ENCODE measurements around the gene U2AF1L4.
"Not testable (repeated sequence)": the region's sequence is repeated elsewhere in the genome, so short reads cannot be mapped to it uniquely, and the experiment has no call there.

U2AF1L4 gene

DNA sequence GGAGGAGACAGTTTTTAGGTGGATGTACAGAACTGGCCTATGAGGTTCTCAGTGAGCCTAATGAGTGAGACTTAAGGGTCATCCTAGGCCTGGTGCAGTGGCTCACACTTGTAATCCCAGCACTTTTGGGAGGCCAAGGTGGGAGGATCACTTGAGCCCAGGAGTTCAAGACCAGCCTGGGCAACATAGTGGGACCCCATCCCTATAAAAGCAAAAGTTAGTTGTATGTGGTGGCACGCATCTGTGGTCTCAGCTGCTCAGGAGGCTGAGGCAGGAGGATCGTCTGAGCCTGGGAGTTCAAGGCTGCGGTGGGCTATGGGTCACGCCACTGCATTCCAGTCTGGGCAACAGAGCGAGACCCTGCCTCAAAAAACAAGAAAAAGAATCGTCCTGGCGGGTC, 21.1 kb downstream of the U2AF1L4 start:
- not testable (repeated sequence) for H3K4me3 ChIP-seq (ENCODE audit: low read depth, low read length); H3K27ac ChIP-seq (ENCODE audit: extremely low read depth, low read depth, low read length); H3K9me3 ChIP-seq (ENCODE audit: control insufficient read depth, insufficient read depth, low read depth, low read length); H3K4me1 ChIP-seq (ENCODE audit: control insufficient read depth, insufficient read depth, low read length)
- H3K36me3 ChIP-seq (ENCODE audit: control insufficient read depth in 2 of 2, insufficient read depth in 1 of 2, low read length in 2 of 2) = peaks cover 97 to 98% of the 10 kb centered on the region in 2 experiments
- ChIA-PET CTCF (interaction anchor here (0.7 to 0.9 kb wide), 2 partner anchors 13 to 32 kb away, joined by 3 read pairs; no protein-coding TSS in a partner anchor), POLR2A (interaction anchor here (1.4 to 13.6 kb wide), 3 partner anchors 13 to 24 kb away, joined by 6 to 204 read pairs (median 9); partner anchors contain the start of genes LIN37, PSENEN and U2AF1L4)
- TF ChIP-seq ZNF121 (tag by site-specific recombination; IDR thresholded peaks at IDR 0.05) = peak; percentile 91

DNA sequence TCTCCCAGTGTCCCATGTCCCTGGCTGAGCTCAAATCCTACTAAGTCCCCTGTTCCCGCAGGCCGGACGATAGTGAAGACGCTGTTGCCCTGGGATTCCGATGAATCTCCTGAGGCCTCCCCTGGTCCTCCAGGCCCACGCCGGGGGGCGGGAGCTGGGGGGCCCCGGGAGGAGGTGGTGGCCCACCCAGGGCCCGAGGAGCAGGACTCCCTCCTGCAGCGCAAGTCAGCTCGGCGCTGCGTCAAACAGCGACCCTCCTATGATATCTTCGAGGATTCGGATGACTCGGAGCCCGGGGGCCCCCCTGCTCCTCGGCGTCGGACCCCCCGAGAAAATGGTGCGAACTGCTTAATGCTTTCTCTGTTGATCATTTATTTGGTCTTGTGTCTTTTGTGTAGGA, 21.5 kb downstream of the U2AF1L4 start:
- Histone ChIP-seq H3K9me3 (ENCODE audit: control insufficient read depth, insufficient read depth, low read depth, low read length) (no peaks in the 10 kb centered on the region), H3K4me1 (ENCODE audit: control insufficient read depth, insufficient read depth, low read length) (peaks cover 9% of the 10 kb centered on the region), H3K36me3 (ENCODE audit: control insufficient read depth in 2 of 2, insufficient read depth in 1 of 2, low read length in 2 of 2) (peaks cover 92 to 93% of the 10 kb centered on the region in 2 experiments), H3K27ac (ENCODE audit: extremely low read depth, low read depth, low read length) (no peak overlapping the region), H3K4me3 (ENCODE audit: low read depth, low read length) (no peak overlapping the region)
- TF ChIP-seq GLIS2 (tag by site-specific recombination; IDR thresholded peaks at IDR 0.05) (peak; percentile 64), MZF1 (tag by site-specific recombination; IDR thresholded peaks at IDR 0.05; ENCODE audit: borderline replicate concordance) (no peak)
- POLR2A ChIA-PET = interaction anchor here (1.0 to 13.6 kb wide), 3 partner anchors 14 to 79 kb away, joined by 3 to 204 read pairs (median 9); partner anchors contain the start of genes PSENEN and U2AF1L4
- CTCF ChIA-PET = interaction anchor here (0.6 kb wide), 1 partner anchor 17 kb away, joined by 3 read pairs; no protein-coding TSS in a partner anchor

DNA sequence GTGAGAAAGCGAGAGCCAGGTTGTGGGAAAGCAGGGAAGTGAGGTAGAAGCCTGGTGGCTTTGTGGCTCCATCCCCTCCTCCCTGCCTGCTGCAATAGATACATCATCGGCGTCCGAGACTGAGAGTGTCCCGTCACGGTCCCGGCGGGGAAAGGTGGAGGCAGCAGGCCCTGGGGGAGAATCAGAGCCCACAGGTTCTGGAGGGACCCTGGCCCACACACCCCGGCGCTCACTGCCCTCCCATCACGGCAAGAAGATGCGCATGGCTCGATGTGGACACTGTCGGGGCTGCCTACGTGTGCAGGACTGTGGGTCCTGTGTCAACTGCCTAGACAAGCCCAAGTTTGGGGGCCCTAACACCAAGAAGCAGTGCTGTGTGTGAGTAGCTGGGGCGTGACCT, 22.3 kb downstream of the U2AF1L4 start:
- CTCF ChIA-PET = interaction anchor here (0.9 kb wide), 1 partner anchor 15 kb away, joined by 3 read pairs; no protein-coding TSS in a partner anchor
- no peak overlapping the region for H3K4me3 ChIP-seq (ENCODE audit: low read depth, low read length)
- H3K36me3 ChIP-seq (ENCODE audit: control insufficient read depth in 2 of 2, insufficient read depth in 1 of 2, low read length in 2 of 2) = peaks cover 84 to 85% of the 10 kb centered on the region in 2 experiments
- POLR2A ChIA-PET = interaction anchor here (1.0 to 13.6 kb wide), 3 partner anchors 15 to 78 kb away, joined by 3 to 204 read pairs (median 9); partner anchors contain the start of genes PSENEN and U2AF1L4
- H3K4me1 ChIP-seq (ENCODE audit: control insufficient read depth, insufficient read depth, low read length) = peaks cover 9% of the 10 kb centered on the region
- no peaks in the 10 kb centered on the region for H3K9me3 ChIP-seq (ENCODE audit: control insufficient read depth, insufficient read depth, low read depth, low read length)
- TF ChIP-seq ZNF394 (tag by site-specific recombination; IDR thresholded peaks at IDR 0.05; ENCODE audit: borderline replicate concordance) (peak; percentile 29; the same call in 1 of the 2 replicates), ZNF501 (tag by site-specific recombination; IDR thresholded peaks at IDR 0.05) (no peak)
- H3K27ac ChIP-seq (ENCODE audit: extremely low read depth, low read depth, low read length) = no peak overlapping the region

DNA sequence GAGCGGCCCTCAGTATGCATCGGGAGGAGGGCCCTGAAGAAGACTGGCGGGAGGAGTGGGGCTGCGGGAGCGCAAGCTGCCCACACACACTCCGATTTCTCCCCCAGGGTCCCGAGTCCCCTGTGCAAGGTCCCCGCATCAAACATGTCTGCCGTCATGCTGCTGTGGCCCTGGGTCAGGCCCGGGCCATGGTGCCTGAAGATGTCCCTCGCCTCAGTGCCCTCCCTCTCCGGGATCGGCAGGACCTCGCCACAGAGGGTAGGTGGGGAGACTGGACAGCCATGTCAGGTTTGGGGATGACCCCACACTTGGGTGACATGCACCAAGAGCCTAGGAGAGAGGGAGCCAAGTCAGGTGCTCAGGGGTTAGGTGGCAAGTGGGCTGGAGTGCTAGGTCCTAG, 22.8 kb downstream of the U2AF1L4 start:
- Histone ChIP-seq H3K27ac (ENCODE audit: extremely low read depth, low read depth, low read length) (no peak overlapping the region), H3K4me1 (ENCODE audit: control insufficient read depth, insufficient read depth, low read length) (peaks cover 9% of the 10 kb centered on the region), H3K36me3 (ENCODE audit: control insufficient read depth in 2 of 2, insufficient read depth in 1 of 2, low read length in 2 of 2) (peaks cover 80 to 81% of the 10 kb centered on the region in 2 experiments), H3K4me3 (ENCODE audit: low read depth, low read length) (no peak overlapping the region), H3K9me3 (ENCODE audit: control insufficient read depth, insufficient read depth, low read depth, low read length) (no peaks in the 10 kb centered on the region)
- CTCF ChIA-PET = interaction anchor here (0.9 kb wide), 1 partner anchor 15 kb away, joined by 3 read pairs; no protein-coding TSS in a partner anchor
- POLR2A ChIA-PET = interaction anchor here (0.7 to 13.6 kb wide), 3 partner anchors 15 to 1045 kb away, joined by 3 to 204 read pairs (median 4); partner anchors contain the start of gene ZNF302
- TF ChIP-seq, protein P1, sequence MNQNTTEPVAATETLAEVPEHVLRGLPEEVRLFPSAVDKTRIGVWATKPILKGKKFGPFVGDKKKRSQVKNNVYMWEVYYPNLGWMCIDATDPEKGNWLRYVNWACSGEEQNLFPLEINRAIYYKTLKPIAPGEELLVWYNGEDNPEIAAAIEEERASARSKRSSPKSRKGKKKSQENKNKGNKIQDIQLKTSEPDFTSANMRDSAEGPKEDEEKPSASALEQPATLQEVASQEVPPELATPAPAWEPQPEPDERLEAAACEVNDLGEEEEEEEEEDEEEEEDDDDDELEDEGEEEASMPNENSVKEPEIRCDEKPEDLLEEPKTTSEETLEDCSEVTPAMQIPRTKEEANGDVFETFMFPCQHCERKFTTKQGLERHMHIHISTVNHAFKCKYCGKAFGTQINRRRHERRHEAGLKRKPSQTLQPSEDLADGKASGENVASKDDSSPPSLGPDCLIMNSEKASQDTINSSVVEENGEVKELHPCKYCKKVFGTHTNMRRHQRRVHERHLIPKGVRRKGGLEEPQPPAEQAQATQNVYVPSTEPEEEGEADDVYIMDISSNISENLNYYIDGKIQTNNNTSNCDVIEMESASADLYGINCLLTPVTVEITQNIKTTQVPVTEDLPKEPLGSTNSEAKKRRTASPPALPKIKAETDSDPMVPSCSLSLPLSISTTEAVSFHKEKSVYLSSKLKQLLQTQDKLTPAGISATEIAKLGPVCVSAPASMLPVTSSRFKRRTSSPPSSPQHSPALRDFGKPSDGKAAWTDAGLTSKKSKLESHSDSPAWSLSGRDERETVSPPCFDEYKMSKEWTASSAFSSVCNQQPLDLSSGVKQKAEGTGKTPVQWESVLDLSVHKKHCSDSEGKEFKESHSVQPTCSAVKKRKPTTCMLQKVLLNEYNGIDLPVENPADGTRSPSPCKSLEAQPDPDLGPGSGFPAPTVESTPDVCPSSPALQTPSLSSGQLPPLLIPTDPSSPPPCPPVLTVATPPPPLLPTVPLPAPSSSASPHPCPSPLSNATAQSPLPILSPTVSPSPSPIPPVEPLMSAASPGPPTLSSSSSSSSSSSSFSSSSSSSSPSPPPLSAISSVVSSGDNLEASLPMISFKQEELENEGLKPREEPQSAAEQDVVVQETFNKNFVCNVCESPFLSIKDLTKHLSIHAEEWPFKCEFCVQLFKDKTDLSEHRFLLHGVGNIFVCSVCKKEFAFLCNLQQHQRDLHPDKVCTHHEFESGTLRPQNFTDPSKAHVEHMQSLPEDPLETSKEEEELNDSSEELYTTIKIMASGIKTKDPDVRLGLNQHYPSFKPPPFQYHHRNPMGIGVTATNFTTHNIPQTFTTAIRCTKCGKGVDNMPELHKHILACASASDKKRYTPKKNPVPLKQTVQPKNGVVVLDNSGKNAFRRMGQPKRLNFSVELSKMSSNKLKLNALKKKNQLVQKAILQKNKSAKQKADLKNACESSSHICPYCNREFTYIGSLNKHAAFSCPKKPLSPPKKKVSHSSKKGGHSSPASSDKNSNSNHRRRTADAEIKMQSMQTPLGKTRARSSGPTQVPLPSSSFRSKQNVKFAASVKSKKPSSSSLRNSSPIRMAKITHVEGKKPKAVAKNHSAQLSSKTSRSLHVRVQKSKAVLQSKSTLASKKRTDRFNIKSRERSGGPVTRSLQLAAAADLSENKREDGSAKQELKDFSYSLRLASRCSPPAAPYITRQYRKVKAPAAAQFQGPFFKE (tag by site-specific recombination; IDR thresholded peaks at IDR 0.05; ENCODE audit: borderline replicate concordance) = no peak
- no peak for TF ChIP-seq SALL2 (tag by site-specific recombination; IDR thresholded peaks at IDR 0.05; ENCODE audit: borderline replicate concordance)
- TF ChIP-seq, protein P2, sequence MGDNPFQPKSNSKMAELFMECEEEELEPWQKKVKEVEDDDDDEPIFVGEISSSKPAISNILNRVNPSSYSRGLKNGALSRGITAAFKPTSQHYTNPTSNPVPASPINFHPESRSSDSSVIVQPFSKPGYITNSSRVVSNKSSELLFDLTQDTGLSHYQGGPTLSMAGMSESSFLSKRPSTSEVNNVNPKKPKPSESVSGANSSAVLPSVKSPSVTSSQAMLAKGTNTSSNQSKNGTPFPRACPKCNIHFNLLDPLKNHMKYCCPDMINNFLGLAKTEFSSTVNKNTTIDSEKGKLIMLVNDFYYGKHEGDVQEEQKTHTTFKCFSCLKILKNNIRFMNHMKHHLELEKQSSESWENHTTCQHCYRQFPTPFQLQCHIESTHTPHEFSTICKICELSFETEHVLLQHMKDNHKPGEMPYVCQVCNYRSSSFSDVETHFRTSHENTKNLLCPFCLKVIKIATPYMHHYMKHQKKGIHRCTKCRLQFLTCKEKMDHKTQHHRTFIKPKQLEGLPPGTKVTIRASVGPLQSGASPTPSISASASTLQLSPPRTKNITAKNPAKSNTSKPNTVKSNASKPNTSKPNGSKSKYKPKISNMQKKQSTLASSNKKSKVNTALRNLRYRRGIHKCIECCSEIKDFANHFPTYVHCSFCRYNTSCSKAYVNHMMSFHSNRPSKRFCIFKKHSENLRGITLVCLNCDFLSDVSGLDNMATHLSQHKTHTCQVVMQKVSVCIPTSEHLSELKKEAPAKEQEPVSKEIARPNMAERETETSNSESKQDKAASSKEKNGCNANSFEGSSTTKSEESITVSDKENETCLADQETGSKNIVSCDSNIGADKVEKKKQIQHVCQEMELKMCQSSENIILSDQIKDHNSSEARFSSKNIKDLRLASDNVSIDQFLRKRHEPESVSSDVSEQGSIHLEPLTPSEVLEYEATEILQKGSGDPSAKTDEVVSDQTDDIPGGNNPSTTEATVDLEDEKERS (tag by site-specific recombination; IDR thresholded peaks at IDR 0.05) = no peak
- no peak for TF ChIP-seq ZBTB21 (tag by site-specific recombination; IDR thresholded peaks at IDR 0.05)
- TF ChIP-seq, protein P3, sequence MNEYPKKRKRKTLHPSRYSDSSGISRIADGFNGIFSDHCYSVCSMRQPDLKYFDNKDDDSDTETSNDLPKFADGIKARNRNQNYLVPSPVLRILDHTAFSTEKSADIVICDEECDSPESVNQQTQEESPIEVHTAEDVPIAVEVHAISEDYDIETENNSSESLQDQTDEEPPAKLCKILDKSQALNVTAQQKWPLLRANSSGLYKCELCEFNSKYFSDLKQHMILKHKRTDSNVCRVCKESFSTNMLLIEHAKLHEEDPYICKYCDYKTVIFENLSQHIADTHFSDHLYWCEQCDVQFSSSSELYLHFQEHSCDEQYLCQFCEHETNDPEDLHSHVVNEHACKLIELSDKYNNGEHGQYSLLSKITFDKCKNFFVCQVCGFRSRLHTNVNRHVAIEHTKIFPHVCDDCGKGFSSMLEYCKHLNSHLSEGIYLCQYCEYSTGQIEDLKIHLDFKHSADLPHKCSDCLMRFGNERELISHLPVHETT (tag by site-specific recombination; IDR thresholded peaks at IDR 0.05) = no peak
- TF ChIP-seq, protein P4, sequence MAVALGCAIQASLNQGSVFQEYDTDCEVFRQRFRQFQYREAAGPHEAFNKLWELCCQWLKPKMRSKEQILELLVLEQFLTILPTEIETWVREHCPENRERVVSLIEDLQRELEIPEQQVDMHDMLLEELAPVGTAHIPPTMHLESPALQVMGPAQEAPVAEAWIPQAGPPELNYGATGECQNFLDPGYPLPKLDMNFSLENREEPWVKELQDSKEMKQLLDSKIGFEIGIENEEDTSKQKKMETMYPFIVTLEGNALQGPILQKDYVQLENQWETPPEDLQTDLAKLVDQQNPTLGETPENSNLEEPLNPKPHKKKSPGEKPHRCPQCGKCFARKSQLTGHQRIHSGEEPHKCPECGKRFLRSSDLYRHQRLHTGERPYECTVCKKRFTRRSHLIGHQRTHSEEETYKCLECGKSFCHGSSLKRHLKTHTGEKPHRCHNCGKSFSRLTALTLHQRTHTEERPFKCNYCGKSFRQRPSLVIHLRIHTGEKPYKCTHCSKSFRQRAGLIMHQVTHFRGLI (tag by site-specific recombination; IDR thresholded peaks at IDR 0.05) = no peak
- TF ChIP-seq ZNF157 (tag by site-specific recombination; IDR thresholded peaks at IDR 0.05) = no peak
- TF ChIP-seq FEZF1 (tag by site-specific recombination; IDR thresholded peaks at IDR 0.05) = no peak
- no peak for TF ChIP-seq GLIS2 (tag by site-specific recombination; IDR thresholded peaks at IDR 0.05)
- TF ChIP-seq ZNF626 (tag by site-specific recombination; IDR thresholded peaks at IDR 0.05) = no peak

Measured in HEK293 (cell line).